Neural cell (in vitro differentiated cells): ENCODE data around the gene ARHGEF10L.

Experiments used
- EP300 ChIP-seq: fragments of 450-650 bp; conservative IDR thresholded peaks from 2 replicates; pipeline ENCODE4 v1.6.1; 2014; ENCODE audit warnings: antibody characterized with exemption, mild to moderate bottlenecking, moderate library complexity; ENCODE audit not compliant: poor library complexity, severe bottlenecking
- MXI1 ChIP-seq: fragments of 450-650 bp; conservative IDR thresholded peaks from 2 replicates; pipeline ENCODE4 v1.6.1; 2014; ENCODE audit warnings: antibody characterized with exemption, mild to moderate bottlenecking; ENCODE audit not compliant: poor library complexity, severe bottlenecking
- POLR2AphosphoS5 ChIP-seq: IDR thresholded peaks from 2 replicates; pipeline ENCODE4 v1.6.1; 2012
- RAD21 ChIP-seq: fragments of 450-650 bp; conservative IDR thresholded peaks from 2 replicates; pipeline ENCODE4 v1.6.1; 2014; ENCODE audit warnings: antibody characterized with exemption, mild to moderate bottlenecking, moderate library complexity
- TF ChIP-seq, protein P1 (sequence below): fragments of 450-650 bp; IDR thresholded peaks from 2 replicates; pipeline ENCODE4 v1.5.1; 2014; ENCODE audit warnings: antibody characterized with exemption, mild to moderate bottlenecking, moderate library complexity; ENCODE audit not compliant: poor library complexity, severe bottlenecking
- TF ChIP-seq, protein P2 (sequence below): IDR thresholded peaks from 2 replicates; pipeline ENCODE4 v1.6.1; 2012; ENCODE audit warnings: borderline replicate concordance

GRCh38 chr1:17632106-17632505 is 92.6 kb downstream of the ARHGEF10L start:
- TF ChIP-seq, protein P1, sequence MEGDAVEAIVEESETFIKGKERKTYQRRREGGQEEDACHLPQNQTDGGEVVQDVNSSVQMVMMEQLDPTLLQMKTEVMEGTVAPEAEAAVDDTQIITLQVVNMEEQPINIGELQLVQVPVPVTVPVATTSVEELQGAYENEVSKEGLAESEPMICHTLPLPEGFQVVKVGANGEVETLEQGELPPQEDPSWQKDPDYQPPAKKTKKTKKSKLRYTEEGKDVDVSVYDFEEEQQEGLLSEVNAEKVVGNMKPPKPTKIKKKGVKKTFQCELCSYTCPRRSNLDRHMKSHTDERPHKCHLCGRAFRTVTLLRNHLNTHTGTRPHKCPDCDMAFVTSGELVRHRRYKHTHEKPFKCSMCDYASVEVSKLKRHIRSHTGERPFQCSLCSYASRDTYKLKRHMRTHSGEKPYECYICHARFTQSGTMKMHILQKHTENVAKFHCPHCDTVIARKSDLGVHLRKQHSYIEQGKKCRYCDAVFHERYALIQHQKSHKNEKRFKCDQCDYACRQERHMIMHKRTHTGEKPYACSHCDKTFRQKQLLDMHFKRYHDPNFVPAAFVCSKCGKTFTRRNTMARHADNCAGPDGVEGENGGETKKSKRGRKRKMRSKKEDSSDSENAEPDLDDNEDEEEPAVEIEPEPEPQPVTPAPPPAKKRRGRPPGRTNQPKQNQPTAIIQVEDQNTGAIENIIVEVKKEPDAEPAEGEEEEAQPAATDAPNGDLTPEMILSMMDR = no peak
- no peak for TF ChIP-seq RAD21
- no peak for TF ChIP-seq POLR2AphosphoS5
- TF ChIP-seq EP300 = no peak
- TF ChIP-seq, protein P2, sequence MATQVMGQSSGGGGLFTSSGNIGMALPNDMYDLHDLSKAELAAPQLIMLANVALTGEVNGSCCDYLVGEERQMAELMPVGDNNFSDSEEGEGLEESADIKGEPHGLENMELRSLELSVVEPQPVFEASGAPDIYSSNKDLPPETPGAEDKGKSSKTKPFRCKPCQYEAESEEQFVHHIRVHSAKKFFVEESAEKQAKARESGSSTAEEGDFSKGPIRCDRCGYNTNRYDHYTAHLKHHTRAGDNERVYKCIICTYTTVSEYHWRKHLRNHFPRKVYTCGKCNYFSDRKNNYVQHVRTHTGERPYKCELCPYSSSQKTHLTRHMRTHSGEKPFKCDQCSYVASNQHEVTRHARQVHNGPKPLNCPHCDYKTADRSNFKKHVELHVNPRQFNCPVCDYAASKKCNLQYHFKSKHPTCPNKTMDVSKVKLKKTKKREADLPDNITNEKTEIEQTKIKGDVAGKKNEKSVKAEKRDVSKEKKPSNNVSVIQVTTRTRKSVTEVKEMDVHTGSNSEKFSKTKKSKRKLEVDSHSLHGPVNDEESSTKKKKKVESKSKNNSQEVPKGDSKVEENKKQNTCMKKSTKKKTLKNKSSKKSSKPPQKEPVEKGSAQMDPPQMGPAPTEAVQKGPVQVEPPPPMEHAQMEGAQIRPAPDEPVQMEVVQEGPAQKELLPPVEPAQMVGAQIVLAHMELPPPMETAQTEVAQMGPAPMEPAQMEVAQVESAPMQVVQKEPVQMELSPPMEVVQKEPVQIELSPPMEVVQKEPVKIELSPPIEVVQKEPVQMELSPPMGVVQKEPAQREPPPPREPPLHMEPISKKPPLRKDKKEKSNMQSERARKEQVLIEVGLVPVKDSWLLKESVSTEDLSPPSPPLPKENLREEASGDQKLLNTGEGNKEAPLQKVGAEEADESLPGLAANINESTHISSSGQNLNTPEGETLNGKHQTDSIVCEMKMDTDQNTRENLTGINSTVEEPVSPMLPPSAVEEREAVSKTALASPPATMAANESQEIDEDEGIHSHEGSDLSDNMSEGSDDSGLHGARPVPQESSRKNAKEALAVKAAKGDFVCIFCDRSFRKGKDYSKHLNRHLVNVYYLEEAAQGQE = no peak
- no peak for TF ChIP-seq MXI1
